ENCODE data around the gene PSMF1.

DNA sequence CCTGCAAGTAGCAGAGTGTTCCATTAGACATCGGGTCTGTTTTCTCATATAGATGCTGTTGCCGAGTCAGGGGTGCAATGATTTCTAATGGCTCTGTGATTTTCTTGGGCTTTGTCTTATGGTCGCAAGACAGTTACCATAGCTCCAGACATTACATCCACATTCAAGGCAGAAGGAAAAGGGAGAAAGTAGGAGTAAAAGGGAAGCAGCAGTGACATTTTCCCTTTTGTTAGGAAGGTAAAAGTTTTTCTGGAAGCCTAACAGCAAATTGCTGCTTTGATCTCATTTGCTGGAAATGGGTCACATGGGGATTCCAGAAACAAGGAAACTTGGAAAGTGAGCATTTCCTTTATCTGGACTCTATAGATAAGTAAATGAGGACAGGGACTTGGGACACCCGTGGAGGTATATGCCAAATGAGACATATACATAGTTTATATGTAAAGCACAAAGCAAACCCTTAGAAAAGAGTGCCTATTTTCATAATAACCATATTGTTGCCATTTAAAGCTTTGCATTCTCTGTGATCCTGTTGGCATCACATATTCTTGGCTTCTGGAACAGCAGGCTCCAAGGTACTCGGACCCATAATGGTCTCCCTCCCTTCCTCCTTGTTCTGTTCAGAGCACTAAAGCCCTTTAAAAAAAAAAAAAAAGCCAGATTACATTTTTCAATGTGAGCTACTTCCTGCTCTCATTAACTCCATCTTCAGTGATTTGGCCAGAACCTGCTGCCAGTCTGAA is 84.5 kb downstream of the PSMF1 start, which contains the start of gene C20orf202:
- TF ChIP-seq, protein P1, sequence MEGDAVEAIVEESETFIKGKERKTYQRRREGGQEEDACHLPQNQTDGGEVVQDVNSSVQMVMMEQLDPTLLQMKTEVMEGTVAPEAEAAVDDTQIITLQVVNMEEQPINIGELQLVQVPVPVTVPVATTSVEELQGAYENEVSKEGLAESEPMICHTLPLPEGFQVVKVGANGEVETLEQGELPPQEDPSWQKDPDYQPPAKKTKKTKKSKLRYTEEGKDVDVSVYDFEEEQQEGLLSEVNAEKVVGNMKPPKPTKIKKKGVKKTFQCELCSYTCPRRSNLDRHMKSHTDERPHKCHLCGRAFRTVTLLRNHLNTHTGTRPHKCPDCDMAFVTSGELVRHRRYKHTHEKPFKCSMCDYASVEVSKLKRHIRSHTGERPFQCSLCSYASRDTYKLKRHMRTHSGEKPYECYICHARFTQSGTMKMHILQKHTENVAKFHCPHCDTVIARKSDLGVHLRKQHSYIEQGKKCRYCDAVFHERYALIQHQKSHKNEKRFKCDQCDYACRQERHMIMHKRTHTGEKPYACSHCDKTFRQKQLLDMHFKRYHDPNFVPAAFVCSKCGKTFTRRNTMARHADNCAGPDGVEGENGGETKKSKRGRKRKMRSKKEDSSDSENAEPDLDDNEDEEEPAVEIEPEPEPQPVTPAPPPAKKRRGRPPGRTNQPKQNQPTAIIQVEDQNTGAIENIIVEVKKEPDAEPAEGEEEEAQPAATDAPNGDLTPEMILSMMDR (IDR thresholded peaks at IDR 0.05): no peak
- TF ChIP-seq POLR2A (IDR thresholded peaks at IDR 0.05): no peak
